ENCODE measurements around the gene ZNF775.

Gene ZNF775

DNA sequence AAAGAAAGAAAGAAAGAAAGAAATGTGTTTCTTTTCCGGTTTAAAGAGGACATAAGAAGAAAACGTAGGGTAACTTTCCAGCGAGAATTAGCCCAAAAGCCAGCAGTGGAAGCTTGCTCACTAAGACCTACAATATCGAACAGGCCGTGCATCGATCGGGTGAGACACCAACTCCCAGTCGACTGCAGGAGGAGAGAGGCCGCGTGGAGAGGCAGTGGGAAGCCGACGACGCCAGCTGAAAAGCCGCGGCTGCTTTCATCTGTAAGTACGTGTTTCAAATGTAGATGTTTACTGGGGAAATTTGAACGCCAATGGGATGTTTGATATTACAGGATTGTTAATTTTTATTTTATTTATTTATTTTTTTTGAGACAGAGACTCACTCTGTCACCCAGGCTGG, 42.7 kb downstream of the ZNF775 start:
- H3K4me3 ChIP-seq (ENCODE audit: control insufficient read depth, low read depth, low read length): no peak overlapping the region
- DNase-seq (ENCODE audit: low read depth): no peak
- TF ChIP-seq, protein P1, sequence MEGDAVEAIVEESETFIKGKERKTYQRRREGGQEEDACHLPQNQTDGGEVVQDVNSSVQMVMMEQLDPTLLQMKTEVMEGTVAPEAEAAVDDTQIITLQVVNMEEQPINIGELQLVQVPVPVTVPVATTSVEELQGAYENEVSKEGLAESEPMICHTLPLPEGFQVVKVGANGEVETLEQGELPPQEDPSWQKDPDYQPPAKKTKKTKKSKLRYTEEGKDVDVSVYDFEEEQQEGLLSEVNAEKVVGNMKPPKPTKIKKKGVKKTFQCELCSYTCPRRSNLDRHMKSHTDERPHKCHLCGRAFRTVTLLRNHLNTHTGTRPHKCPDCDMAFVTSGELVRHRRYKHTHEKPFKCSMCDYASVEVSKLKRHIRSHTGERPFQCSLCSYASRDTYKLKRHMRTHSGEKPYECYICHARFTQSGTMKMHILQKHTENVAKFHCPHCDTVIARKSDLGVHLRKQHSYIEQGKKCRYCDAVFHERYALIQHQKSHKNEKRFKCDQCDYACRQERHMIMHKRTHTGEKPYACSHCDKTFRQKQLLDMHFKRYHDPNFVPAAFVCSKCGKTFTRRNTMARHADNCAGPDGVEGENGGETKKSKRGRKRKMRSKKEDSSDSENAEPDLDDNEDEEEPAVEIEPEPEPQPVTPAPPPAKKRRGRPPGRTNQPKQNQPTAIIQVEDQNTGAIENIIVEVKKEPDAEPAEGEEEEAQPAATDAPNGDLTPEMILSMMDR (IDR thresholded peaks at IDR 0.05; ENCODE audit: control insufficient read depth, insufficient read depth, low read depth, low read length, missing control alignments): no peak

DNA sequence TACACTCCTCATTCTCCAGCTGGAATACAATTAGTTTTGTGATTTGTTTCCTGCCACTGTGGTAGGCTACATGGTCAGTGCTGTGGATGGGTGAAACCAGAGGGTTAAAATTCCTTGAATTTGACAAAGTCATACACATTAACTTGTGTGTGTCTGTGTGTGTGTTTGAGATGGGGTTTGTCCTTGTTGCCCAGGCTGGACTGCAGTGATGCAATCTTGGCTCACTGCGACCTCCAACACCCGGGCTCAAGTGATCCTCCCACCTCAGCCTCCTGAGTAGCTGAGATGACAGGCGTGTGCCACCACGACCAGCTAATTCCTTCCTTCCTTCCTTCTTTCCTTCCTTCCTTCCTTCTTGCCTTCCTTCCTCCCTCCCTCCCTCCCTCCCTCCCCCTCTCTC, 46.5 kb downstream of the ZNF775 start:
- no peak overlapping the region for H3K4me3 ChIP-seq (ENCODE audit: control insufficient read depth, low read depth, low read length)
- TF ChIP-seq, protein P1 (IDR thresholded peaks at IDR 0.05; ENCODE audit: control insufficient read depth, insufficient read depth, low read depth, low read length, missing control alignments): no peak
- DNase-seq (ENCODE audit: low read depth): no peak

DNA sequence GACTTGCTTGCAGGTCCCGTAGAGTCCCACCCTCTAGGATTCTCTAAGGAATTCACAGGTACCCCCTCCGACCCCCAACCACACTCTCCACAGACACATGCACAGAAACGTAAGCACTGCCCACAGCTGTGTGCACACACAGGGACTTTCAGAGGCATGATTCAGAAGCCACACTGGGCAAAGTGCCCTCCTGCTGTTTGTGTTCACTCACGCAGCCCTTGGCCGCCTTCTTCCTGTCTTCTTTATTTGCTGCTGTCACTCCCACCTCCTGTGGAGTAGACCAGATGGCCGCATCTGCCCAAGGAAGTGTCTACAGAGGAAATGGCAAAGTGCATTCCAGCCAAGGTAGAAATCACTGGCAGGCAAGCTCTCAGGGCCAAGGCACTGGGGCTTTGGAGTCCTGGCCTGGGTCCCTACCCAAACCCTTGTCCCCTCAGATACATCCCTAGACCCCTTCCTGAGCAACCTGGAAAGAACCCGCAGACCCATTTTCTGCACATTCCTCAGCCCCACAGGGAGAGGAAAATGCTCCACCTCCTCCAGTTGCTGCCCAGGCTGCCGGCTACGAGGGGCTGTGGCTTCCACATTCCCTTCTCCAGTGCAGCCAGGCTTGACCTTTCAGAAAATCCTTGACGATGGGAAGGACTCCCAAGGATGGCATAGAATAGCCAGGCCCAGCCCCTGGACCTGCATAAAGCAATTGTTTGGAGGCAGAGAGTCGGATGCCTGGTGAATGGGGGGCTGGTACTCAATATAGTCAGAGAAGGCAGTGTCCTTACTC, 49.7 kb downstream of the ZNF775 start:
- peak; percentile 83 for DNase-seq (ENCODE audit: low read depth)
- TF ChIP-seq, protein P1 (IDR thresholded peaks at IDR 0.05; ENCODE audit: control insufficient read depth, insufficient read depth, low read depth, low read length, missing control alignments): no peak
- no peak overlapping the region for H3K4me3 ChIP-seq (ENCODE audit: control insufficient read depth, low read depth, low read length)

DNA sequence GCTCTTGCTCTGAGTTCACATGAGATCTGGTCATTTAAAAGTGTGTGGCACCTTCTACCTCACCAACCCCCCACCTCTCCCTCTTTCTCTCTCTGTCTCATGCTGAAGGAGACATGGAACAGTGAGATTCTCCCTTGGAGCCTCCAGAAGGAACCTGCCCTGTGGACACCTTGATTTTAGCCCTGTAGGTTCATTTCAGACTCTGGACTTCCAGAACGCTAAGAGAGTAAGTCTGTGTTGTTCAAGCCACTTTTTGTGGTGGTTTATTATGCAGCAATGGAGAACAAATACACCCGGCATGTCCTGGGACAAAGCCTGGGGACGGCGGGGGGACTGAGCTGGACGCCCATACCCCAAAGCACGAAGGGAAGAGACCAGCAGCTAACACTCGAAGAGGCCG, 50.6 kb downstream of the ZNF775 start:
- TF ChIP-seq, protein P1 (IDR thresholded peaks at IDR 0.05; ENCODE audit: control insufficient read depth, insufficient read depth, low read depth, low read length, missing control alignments): no peak
- no peak for DNase-seq (ENCODE audit: low read depth)
- H3K4me3 ChIP-seq (ENCODE audit: control insufficient read depth, low read depth, low read length): no peak overlapping the region

DNA sequence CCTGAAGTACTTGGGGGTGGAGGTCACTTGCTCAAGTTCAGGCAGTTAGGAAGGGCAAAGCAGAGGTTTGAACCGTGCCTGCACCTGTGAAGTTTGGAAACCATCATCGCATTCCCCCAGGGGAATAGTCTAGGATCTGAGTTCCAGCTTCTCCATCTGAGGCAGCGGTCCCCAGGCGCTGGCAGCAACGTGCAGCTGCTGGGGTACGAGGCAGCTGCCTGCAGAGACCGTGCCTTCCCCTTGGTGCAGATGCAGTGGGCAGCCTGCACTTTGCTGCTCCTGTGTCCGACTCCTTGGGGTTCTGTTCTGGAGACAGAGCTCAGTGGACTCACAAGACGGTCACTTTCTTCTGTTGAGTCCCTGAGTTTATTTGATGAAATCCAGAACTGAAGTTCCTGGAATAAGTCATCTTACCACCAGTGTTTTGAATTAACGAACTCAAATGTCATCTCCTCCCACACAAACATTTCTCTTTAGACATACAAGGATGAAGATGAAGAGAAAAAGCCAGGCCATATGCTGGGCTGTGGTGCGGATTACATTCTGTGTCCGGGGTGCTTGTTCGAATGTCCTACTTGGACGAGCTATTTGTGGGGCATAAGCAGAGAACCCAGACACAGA, 51.4 kb downstream of the ZNF775 start:
- TF ChIP-seq, protein P1 (IDR thresholded peaks at IDR 0.05; ENCODE audit: control insufficient read depth, insufficient read depth, low read depth, low read length, missing control alignments): no peak

DNA sequence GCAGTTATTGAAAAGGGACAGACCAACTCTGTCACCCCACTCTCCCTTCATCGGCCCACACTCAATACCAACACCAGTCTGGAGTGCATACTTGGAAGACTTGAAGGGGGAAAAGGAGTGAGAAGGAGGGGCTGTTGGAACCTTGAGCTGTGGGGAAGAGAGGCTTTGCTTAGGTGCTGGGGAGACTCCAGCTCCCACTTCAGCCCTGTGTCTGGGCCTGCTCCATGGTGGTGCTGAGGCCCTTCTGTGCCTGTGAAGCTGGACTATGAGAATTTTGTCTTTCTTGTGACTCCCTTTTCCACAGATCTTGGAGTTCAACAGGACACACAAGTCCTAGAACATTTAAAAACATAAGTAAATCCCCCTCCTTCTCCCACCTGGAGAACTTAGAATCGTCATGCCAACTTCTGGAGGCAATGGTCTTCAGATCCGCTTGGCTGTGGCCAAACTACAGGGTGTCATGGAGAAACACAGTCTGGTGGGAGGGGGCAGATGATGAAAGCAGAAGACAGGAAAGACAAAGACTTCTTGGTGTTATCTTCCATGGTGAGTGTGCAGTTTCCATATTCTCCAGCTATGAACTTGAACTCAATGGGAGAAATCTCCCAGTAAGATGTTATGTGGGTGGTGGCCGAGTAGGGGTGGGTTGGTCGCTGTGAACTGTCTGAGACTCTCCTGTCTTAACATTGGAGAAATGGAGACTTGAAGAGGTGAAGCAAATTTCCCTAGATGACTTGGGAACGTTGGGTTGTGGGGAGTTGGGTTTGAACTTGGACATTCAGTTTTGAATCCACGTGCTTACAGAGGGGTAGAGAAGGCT, 52.9 kb downstream of the ZNF775 start:
- TF ChIP-seq, protein P1 (IDR thresholded peaks at IDR 0.05; ENCODE audit: control insufficient read depth, insufficient read depth, low read depth, low read length, missing control alignments): no peak

More for the DNA sequence above, 51.4 kb downstream of the ZNF775 start:
- no peak overlapping the region for H3K4me3 ChIP-seq (ENCODE audit: control insufficient read depth, low read depth, low read length)
- DNase-seq (ENCODE audit: low read depth): no peak

More for the DNA sequence above, 52.9 kb downstream of the ZNF775 start:
- no peak overlapping the region for H3K4me3 ChIP-seq (ENCODE audit: control insufficient read depth, low read depth, low read length)
- no peak for DNase-seq (ENCODE audit: low read depth)

All from AG09309 (cell line).